MM.1S (cell line): ENCODE results near the gene IL22.

ENCODE experiments used
- EZH2 ChIP-seq: fragments of 300-600 bp; sonication (generic); optimal IDR thresholded peaks from 2 replicates; pipeline ENCODE3; 2017; ENCODE audit warnings: low read depth, mild to moderate bottlenecking, antibody characterized with exemption, low read length, mixed read lengths
- EZH2phosphoT487 ChIP-seq: fragments of 300-600 bp; sonication (generic); IDR thresholded peaks from 2 replicates; pipeline ENCODE4 v1.6.1; 2018; ENCODE audit warnings: antibody characterized with exemption, low read length
- TF ChIP-seq, protein P1 (sequence below): fragments of 300-600 bp; sonication (generic); IDR thresholded peaks from 2 replicates; pipeline ENCODE4 v1.5.1; 2016; ENCODE audit warnings: antibody characterized with exemption, low read length, mixed read lengths

DNA sequence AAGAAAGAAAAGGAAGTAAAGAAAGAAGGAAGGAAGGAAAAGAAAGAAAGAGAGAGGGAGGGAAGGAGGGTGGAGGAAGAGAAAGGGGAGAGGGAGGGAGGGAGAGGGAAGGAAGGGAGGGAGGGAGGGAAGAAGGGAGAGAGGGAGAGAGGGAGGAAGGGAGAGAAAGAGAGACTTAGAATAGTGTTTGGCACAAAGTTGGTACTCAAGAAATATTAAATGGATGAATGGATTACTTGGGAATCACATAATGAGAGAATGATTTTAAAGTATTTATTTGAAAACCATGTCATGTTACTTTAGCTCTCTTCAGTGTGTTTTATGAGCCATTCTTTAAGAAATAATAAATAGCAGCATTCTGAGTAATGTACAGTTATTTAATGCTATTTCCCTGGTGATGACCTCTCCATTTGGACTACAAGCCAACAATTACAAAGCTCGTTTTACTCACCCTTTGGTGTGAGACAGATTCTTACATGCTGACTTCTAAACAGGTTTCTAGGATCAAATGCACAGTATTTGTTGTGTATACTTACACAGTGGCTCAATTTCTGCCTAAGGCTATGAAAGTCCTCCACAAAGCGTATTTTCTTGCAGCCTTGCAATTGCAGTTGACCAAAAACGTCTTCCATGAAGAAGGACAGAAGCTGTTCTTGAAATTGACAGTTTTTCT, 28.7 kb downstream of the IL22 start:
- TF ChIP-seq, protein P1, sequence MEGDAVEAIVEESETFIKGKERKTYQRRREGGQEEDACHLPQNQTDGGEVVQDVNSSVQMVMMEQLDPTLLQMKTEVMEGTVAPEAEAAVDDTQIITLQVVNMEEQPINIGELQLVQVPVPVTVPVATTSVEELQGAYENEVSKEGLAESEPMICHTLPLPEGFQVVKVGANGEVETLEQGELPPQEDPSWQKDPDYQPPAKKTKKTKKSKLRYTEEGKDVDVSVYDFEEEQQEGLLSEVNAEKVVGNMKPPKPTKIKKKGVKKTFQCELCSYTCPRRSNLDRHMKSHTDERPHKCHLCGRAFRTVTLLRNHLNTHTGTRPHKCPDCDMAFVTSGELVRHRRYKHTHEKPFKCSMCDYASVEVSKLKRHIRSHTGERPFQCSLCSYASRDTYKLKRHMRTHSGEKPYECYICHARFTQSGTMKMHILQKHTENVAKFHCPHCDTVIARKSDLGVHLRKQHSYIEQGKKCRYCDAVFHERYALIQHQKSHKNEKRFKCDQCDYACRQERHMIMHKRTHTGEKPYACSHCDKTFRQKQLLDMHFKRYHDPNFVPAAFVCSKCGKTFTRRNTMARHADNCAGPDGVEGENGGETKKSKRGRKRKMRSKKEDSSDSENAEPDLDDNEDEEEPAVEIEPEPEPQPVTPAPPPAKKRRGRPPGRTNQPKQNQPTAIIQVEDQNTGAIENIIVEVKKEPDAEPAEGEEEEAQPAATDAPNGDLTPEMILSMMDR, result no peak
- TF ChIP-seq EZH2, result no peak
- no peak for TF ChIP-seq EZH2phosphoT487
